ENCODE measurements around the gene NR0B2.

- TF ChIP-seq CTCF (IDR thresholded peaks at IDR 0.05) (no peak), POLR2A (IDR thresholded peaks at IDR 0.05) (no peak)
Measured at GRCh38 chr1:26921126-26921539, 7.4 kb upstream of the NR0B2 start.

Data from uterus (tissue), 2 donors.